Measurements from ENCODE around the gene HIP1. TPM values are rescaled to one million over a fixed set of nuclear protein-coding genes. Genes with fewer than 3 reads are reported as not detected.

HIP1 gene
- polyA plus RNA-seq, 1 of the 3 experiments (the other 2 are of a cell fraction), result 11.3 TPM

- TF ChIP-seq MAX (IDR thresholded peaks at IDR 0.05; ENCODE audit: low read depth) (no peak), CHD2 (IDR thresholded peaks at IDR 0.05; ENCODE audit: low read length, partially characterized antibody) (no peak), ELF1 (IDR thresholded peaks at IDR 0.05) (no peak), NRF1 (IDR thresholded peaks at IDR 0.05; ENCODE audit: low read depth, low read length) (no peak), TCF12 (IDR thresholded peaks at IDR 0.05) (no peak), USF1 (IDR thresholded peaks at IDR 0.05; ENCODE audit: borderline replicate concordance, low read depth) (no peak), SMC3 (IDR thresholded peaks at IDR 0.05; ENCODE audit: low read depth, low read length) (peak; percentile 61), RXRA (IDR thresholded peaks at IDR 0.05; ENCODE audit: borderline replicate concordance, low read depth) (no peak), YY1 (IDR thresholded peaks at IDR 0.05; ENCODE audit: low read depth) (no peak), RAD21 (IDR thresholded peaks at IDR 0.05; ENCODE audit: low read length) (peak; percentile 59)
These were observed 18.4 kb upstream of the HIP1 start (continued) for GRCh38 chr7:75756991-75757676.

- Histone ChIP-seq H3K9ac (no peak overlapping the region), H3K27ac (ENCODE audit: low read depth in 2 of 2, low read length in 1 of 2) (no peak overlapping the region), H3K36me3 (replicated peaks in 1 of 2; ENCODE audit: control insufficient read depth in 1 of 2, insufficient read depth in 2 of 2, low read length in 1 of 2) (no peaks in the 10 kb centered on the region), H3K9me3 (no peaks in the 10 kb centered on the region), H3K4me3 (ENCODE audit: low read depth in 2 of 2, low read length in 1 of 2) (no peak overlapping the region), H3K9me2 (no peaks in the 10 kb centered on the region), H3K79me2 (ENCODE audit: insufficient read depth) (no peaks in the 10 kb centered on the region), H3K27me3 (ENCODE audit: insufficient read depth) (no peaks in the 10 kb centered on the region), H4K20me1 (ENCODE audit: insufficient read depth) (no peaks in the 10 kb centered on the region), H3K4me2 (no peak overlapping the region), H2AFZ (ENCODE audit: low read depth) (no peak overlapping the region), H3F3A (replicated peaks; ENCODE audit: insufficient read depth) (no peaks in the 10 kb centered on the region), H3K4me1 (ENCODE audit: control insufficient read depth in 1 of 2, insufficient read depth in 2 of 2, low read depth in 1 of 2, low read length in 1 of 2) (no peaks in the 10 kb centered on the region)
- CTCF ChIA-PET, result interaction anchor here (0.9 to 1.5 kb wide), 8 partner anchors 12 to 710 kb away, joined by 3 to 6 read pairs (median 3); no protein-coding TSS in a partner anchor
- no peak for DNase-seq
- POLR2A ChIA-PET, result interaction anchor here (0.6 kb wide), 1 partner anchor 200 kb away, joined by 3 read pairs; no protein-coding TSS in a partner anchor
- WGBS (ENCODE audit: low lambda C conversion rate), result 61% methylated on average over 9 of the region's 10 CpGs
- no peak for TF ChIP-seq RAD21 (IDR thresholded peaks at IDR 0.05; ENCODE audit: low read length)
These were observed 17.7 kb upstream of the HIP1 start for GRCh38 chr7:75756206-75756990.

GRCh38 chr7:75743455-75743859, 4.7 kb upstream of the HIP1 start:
- no peaks in the 10 kb centered on the region for H4K20me1 ChIP-seq (ENCODE audit: insufficient read depth)
- H3K9me3 ChIP-seq, result no peaks in the 10 kb centered on the region
- H3F3A ChIP-seq (replicated peaks; ENCODE audit: insufficient read depth), result no peaks in the 10 kb centered on the region
- no peak overlapping the region for H3K4me3 ChIP-seq (ENCODE audit: low read depth in 2 of 2, low read length in 1 of 2)
- CTCF ChIA-PET, result interaction anchor here (1.1 to 4.1 kb wide), 2 partner anchors 11 to 19 kb away, joined by 4 to 18 read pairs; no protein-coding TSS in a partner anchor
- H2AFZ ChIP-seq (ENCODE audit: low read depth), result no peak overlapping the region
- H3K27me3 ChIP-seq (ENCODE audit: insufficient read depth), result no peaks in the 10 kb centered on the region
- no peaks in the 10 kb centered on the region; a peak in 1 of 4 replicates for H3K4me1 ChIP-seq (ENCODE audit: control insufficient read depth in 1 of 2, insufficient read depth in 2 of 2, low read depth in 1 of 2, low read length in 1 of 2)
- POLR2A ChIA-PET, result no interaction called here
- H3K27ac ChIP-seq (ENCODE audit: low read depth in 2 of 2, low read length in 1 of 2), result no peak overlapping the region
- WGBS (ENCODE audit: low lambda C conversion rate), result 60% methylated on average over 4 of the region's 4 CpGs
- DNase-seq, result no peak
- H3K9ac ChIP-seq, result no peak overlapping the region
- H3K79me2 ChIP-seq (ENCODE audit: insufficient read depth), result no peaks in the 10 kb centered on the region
- H3K36me3 ChIP-seq (replicated peaks in 1 of 2; ENCODE audit: control insufficient read depth in 1 of 2, insufficient read depth in 2 of 2, low read length in 1 of 2), result no peaks in the 10 kb centered on the region
- no peak overlapping the region for H3K4me2 ChIP-seq
- H3K9me2 ChIP-seq, result no peaks in the 10 kb centered on the region
- TF ChIP-seq RAD21 (IDR thresholded peaks at IDR 0.05; ENCODE audit: low read length) (no peak), GABPA (IDR thresholded peaks at IDR 0.05; ENCODE audit: low read depth) (no peak), ZBTB33 (IDR thresholded peaks at IDR 0.05; ENCODE audit: borderline replicate concordance, low read depth) (no peak), ELF1 (IDR thresholded peaks at IDR 0.05) (no peak), FOXJ3 (CRISPR knock-in tag; IDR thresholded peaks at IDR 0.05) (no peak), CHD2 (IDR thresholded peaks at IDR 0.05; ENCODE audit: low read length, partially characterized antibody) (no peak), FOSL2 (IDR thresholded peaks at IDR 0.05; ENCODE audit: borderline replicate concordance, low read depth) (no peak), NRF1 (IDR thresholded peaks at IDR 0.05; ENCODE audit: low read depth, low read length) (no peak), POLR2AphosphoS5 (IDR thresholded peaks at IDR 0.05; ENCODE audit: low read depth, low read length) (no peak), GATA2 (CRISPR knock-in tag; IDR thresholded peaks at IDR 0.05) (no peak), CTCF (IDR thresholded peaks at IDR 0.05) (no peak), IRF3 (IDR thresholded peaks at IDR 0.05; ENCODE audit: low read depth, low read length) (no peak), TCF12 (IDR thresholded peaks at IDR 0.05) (no peak)
